Gastroesophageal sphincter (tissue), 4 donors: ENCODE measurements around the gene APOA4. TPM values are rescaled to one million over a fixed set of nuclear protein-coding genes. Genes with fewer than 3 reads are reported as not detected.
A peak's percentile ranks its signal among the peaks of the same experiment; 100 is the strongest.

Experiments
- ATAC-seq: fragments of 150-250 bp; one replicate; pipeline ENCODE4 v1.9.1; 2016; ENCODE audit warnings: mild to moderate bottlenecking, moderate library complexity
- H3K27ac ChIP-seq, 4 donors: fragments of 200-600 bp; sonication (generic) in 3 of 4; 1 replicate in 3 of 4; 2 replicates in 1 of 4; pipeline ENCODE4 v1.5.1; 2016 to 2019
- H3K27me3 ChIP-seq: fragments of 200-600 bp; sonication (generic); one replicate; pipeline ENCODE4 v1.5.1; 2019
- H3K36me3 ChIP-seq, 2 donors: fragments of 200-600 bp; sonication (generic); one replicate each; pipeline ENCODE4 v1.5.1; 2019; ENCODE audit warnings: control low read depth in 1 of 2
- H3K4me1 ChIP-seq, 3 donors: fragments of 200-600 bp; sonication (generic); 1 replicate in 2 of 3; 2 replicates in 1 of 3; pipeline ENCODE4 v1.5.1; 2016 to 2019; ENCODE audit warnings: control low read depth in 2 of 3
- H3K4me3 ChIP-seq, 2 donors: fragments of 200-600 bp; sonication (generic); one replicate each; pipeline ENCODE4 v1.5.1; 2019; ENCODE audit warnings: mild to moderate bottlenecking in 1 of 2, moderate library complexity in 1 of 2
- H3K9me3 ChIP-seq, 3 donors: fragments of 200-600 bp; sonication (generic); one replicate each; pipeline ENCODE4 v1.5.1; 2017 to 2019; ENCODE audit warnings: control low read depth in 2 of 3
- CTCF ChIP-seq, 4 experiments: fragments of 200-600 bp in 2 of 4; fragments of 450-650 bp in 2 of 4; sonication (generic) in 1 of 4; IDR thresholded peaks; one replicate each; pipeline ENCODE4 v1.5.1; 2017 to 2019; ENCODE audit warnings: antibody characterized with exemption in 4 of 4, mild to moderate bottlenecking in 2 of 4, moderate library complexity in 2 of 4
- EP300 ChIP-seq: sonication (generic); formaldehyde crosslinking; IDR thresholded peaks from one replicate; pipeline ENCODE4 v1.6.1; 2017; ENCODE audit warnings: antibody characterized with exemption, mild to moderate bottlenecking
- POLR2A ChIP-seq, 2 donors: fragments of 450-650 bp; IDR thresholded peaks; one replicate each; pipeline ENCODE4 v1.6.1; 2017; ENCODE audit warnings: antibody characterized with exemption in 2 of 2, mild to moderate bottlenecking in 2 of 2, moderate library complexity in 1 of 2
- POLR2AphosphoS5 ChIP-seq: sonication (generic); formaldehyde crosslinking; IDR thresholded peaks from one replicate; pipeline ENCODE4 v1.6.1; 2017; ENCODE audit warnings: antibody characterized with exemption
- WGBS, 2 donors: methylation state at CpG; one replicate each; pipeline ENCODE4 v1.1.5; 2018; ENCODE audit warnings: low coverage in 1 of 2; 5-methylcytosine and 5-hydroxymethylcytosine counted together
- total RNA-seq, 4 donors: library from RNA; depleted of rRNA; stranded (reverse); fragments of >200 nt; gene quantifications; one replicate each; pipeline ENCODE4 v1.1.0, GENCODE V29; 2016

APOA4 gene
- total RNA-seq, 4 donors from 2014 or later, result 0.19 TPM; not detected in 3

- H3K4me1 ChIP-seq, result peaks cover 0 to 21% (median 6%) of the 10 kb centered on the region in 3 donors
- 55% methylated on average over 2 to 4 of the region's 8 CpGs for WGBS, 2 donors
- H3K27ac ChIP-seq, result no peak overlapping the region
- no peak overlapping the region for H3K4me3 ChIP-seq
- TF ChIP-seq POLR2AphosphoS5 (no peak), EP300 (no peak), CTCF (IDR thresholded peaks at IDR 0.05) (no peak), POLR2A (IDR thresholded peaks at IDR 0.05) (no peak)
- no peaks in the 10 kb centered on the region for H3K36me3 ChIP-seq
- no peak for ATAC-seq
- H3K27me3 ChIP-seq, result no peaks in the 10 kb centered on the region
- no peaks in the 10 kb centered on the region for H3K9me3 ChIP-seq
Observed at GRCh38 chr11:116792144-116792868, 30.8 kb downstream of the APOA4 start.

GRCh38 chr11:116791813-116792143 is 31.3 kb downstream of the APOA4 start, which contains the start of gene APOA5:
TSS of gene APOA5 (minus strand) at chr11:116791879. CDS start at chr11:116791860, 19 bp downstream.
- Histone ChIP-seq H3K27ac (no peak within 1 kb of the TSS), H3K4me1 (peaks cover 0 to 27% (median 10%) of the 10 kb centered on the region in 3 donors), H3K27me3 (no peaks in the 10 kb centered on the region), H3K4me3 (no peak within 1 kb of the TSS), H3K36me3 (no peaks in the 10 kb centered on the region), H3K9me3 (no peaks in the 10 kb centered on the region)
- ATAC-seq, result no peak
- TF ChIP-seq POLR2A (IDR thresholded peaks at IDR 0.05), result no peak
- no peak for TF ChIP-seq EP300
- TF ChIP-seq CTCF (IDR thresholded peaks at IDR 0.05), result no peak
- no peak for TF ChIP-seq POLR2AphosphoS5
- WGBS, 2 donors, result no CpG with 5 or more reads among the region's 7 CpGs

GRCh38 chr11:116791002-116791812 is 31.9 kb downstream of the APOA4 start:
- no peaks in the 10 kb centered on the region for H3K27me3 ChIP-seq
- no peaks in the 10 kb centered on the region for H3K9me3 ChIP-seq
- TF ChIP-seq EP300, result no peak
- peak; percentile 69 to 90 (median 89) for TF ChIP-seq CTCF (IDR thresholded peaks at IDR 0.05)
- no peak overlapping the region for H3K27ac ChIP-seq
- H3K36me3 ChIP-seq, result peaks cover 0 to 3% of the 10 kb centered on the region in 2 donors
- WGBS, 2 donors, result 0% methylated on average over 4 to 6 of the region's 31 CpGs
- ATAC-seq, result peak; percentile 76
- peaks cover 0 to 32% (median 16%) of the 10 kb centered on the region in 3 donors for H3K4me1 ChIP-seq
- H3K4me3 ChIP-seq, result no peak overlapping the region

GRCh38 chr11:116790167-116791001 is 32.7 kb downstream of the APOA4 start:
- no peak for TF ChIP-seq POLR2A (IDR thresholded peaks at IDR 0.05)
- no peak for TF ChIP-seq POLR2AphosphoS5
- TF ChIP-seq CTCF (IDR thresholded peaks at IDR 0.05), result no peak
- no peak for TF ChIP-seq EP300
- peaks cover 0 to 11% of the 10 kb centered on the region in 2 donors for H3K36me3 ChIP-seq
- H3K27me3 ChIP-seq, result no peaks in the 10 kb centered on the region
- 88 to 100% methylated on average over 2 to 5 of the region's 53 CpGs for WGBS, 2 donors
- ATAC-seq, result no peak
- H3K9me3 ChIP-seq, result no peaks in the 10 kb centered on the region
- H3K4me3 ChIP-seq, result no peak overlapping the region
- H3K4me1 ChIP-seq, result peaks cover 0 to 36% (median 17%) of the 10 kb centered on the region in 3 donors
- H3K27ac ChIP-seq, result no peak overlapping the region
